HepG2 (cell line): ENCODE results near the gene ALDH3A2. TPM values are rescaled to one million over a fixed set of nuclear protein-coding genes. Genes with fewer than 3 reads are reported as not detected.

Experiments used
- HOXA5 ChIP-seq: sonication (generic); formaldehyde crosslinking; IDR thresholded peaks from 2 replicates; pipeline ENCODE4 v1.4.0; 2020; ENCODE audit warnings: missing genetic modification reagents
- PCBP1 ChIP-seq: fragments of 200-400 bp; formaldehyde crosslinking; IDR thresholded peaks from 2 replicates; pipeline ENCODE4 v1.6.1; 2017; ENCODE audit warnings: mild to moderate bottlenecking, low read depth, low read length, borderline replicate concordance
- PHB2 ChIP-seq: fragments of 450-650 bp; IDR thresholded peaks from 2 replicates; pipeline ENCODE4 v1.6.1; 2018; ENCODE audit not compliant: partially characterized antibody
- PTBP1 ChIP-seq: fragments of 200-400 bp; formaldehyde crosslinking; IDR thresholded peaks from 2 replicates; pipeline ENCODE4 v1.6.1; 2018; ENCODE audit warnings: low read length, low read depth; ENCODE audit not compliant: poor library complexity, severe bottlenecking
- SSRP1 ChIP-seq: IDR thresholded peaks from 2 replicates; pipeline ENCODE4 v1.6.1; 2016; ENCODE audit warnings: control low read depth
- ZBTB8A ChIP-seq: sonication (generic); formaldehyde crosslinking; IDR thresholded peaks from 2 replicates; pipeline ENCODE4 v1.4.0; 2020; ENCODE audit warnings: mild to moderate bottlenecking, low read depth, missing genetic modification reagents, borderline replicate concordance
- ZEB1 ChIP-seq: IDR thresholded peaks from 2 replicates; pipeline ENCODE4 v1.6.1; 2012; ENCODE audit warnings: mild to moderate bottlenecking, low read depth, inconsistent platforms; ENCODE audit not compliant: insufficient replicate concordance
- ZMYM4 ChIP-seq: sonication (generic); formaldehyde crosslinking; IDR thresholded peaks from 2 replicates; pipeline ENCODE4 v1.8.1; 2023; ENCODE audit warnings: mild to moderate bottlenecking, missing genetic modification reagents
- ZNF501 ChIP-seq: sonication (generic); formaldehyde crosslinking; IDR thresholded peaks from 2 replicates; pipeline ENCODE4 v1.5.1; 2020; ENCODE audit warnings: mild to moderate bottlenecking, moderate library complexity, missing genetic modification reagents
- ZNF652 ChIP-seq: IDR thresholded peaks from 2 replicates; pipeline ENCODE4 v1.6.1; 2016; ENCODE audit warnings: low read depth, borderline replicate concordance
- ZNF660 ChIP-seq: sonication (generic); formaldehyde crosslinking; IDR thresholded peaks from 2 replicates; pipeline ENCODE4 v1.5.1; 2020; ENCODE audit warnings: mild to moderate bottlenecking, low read depth, missing genetic modification reagents, borderline replicate concordance
- ZNF740 ChIP-seq: sonication (generic); formaldehyde crosslinking; IDR thresholded peaks from 2 replicates; pipeline ENCODE4 v1.4.0; 2020; ENCODE audit warnings: missing genetic modification reagents
- polyA plus RNA-seq, 8 experiments: library from polyadenylated mRNA; depleted of rRNA in 3 of 8; stranded (reverse) in 7 of 8; unstranded in 1 of 8; fragments of >200 nt; fragmentation: Illumina TruSeq in 4 of 8; extraction: Trizol in 4 of 8; gene quantifications; 2 replicates each; pipeline versions ENCODE4 v1.2.1 to v1.2.3, GENCODE V29; 2011 to 2016; ENCODE audit warnings: low read depth in 4 of 8, missing spikeins in 1 of 8, mixed read lengths in 1 of 8; ENCODE audit not compliant: insufficient read depth in 1 of 8
- total RNA-seq, 5 experiments: library from RNA; depleted of rRNA; stranded (reverse); fragments of >200 nt; fragmentation: Illumina TruSeq; extraction: Trizol; gene quantifications; 2 replicates each; pipeline ENCODE4 v1.2.3, GENCODE V29; 2016; ENCODE audit warnings: low read depth in 1 of 5
- TF ChIP-seq, protein P1 (sequence below): sonication (generic); formaldehyde crosslinking; conservative IDR thresholded peaks from 2 replicates; pipeline ENCODE4 v1.4.0; 2020; ENCODE audit warnings: missing genetic modification reagents
- TF ChIP-seq, protein P2 (sequence below): sonication (generic); formaldehyde crosslinking; conservative IDR thresholded peaks from 2 replicates; pipeline ENCODE4 v1.8.1; 2023; ENCODE audit warnings: missing genetic modification reagents
- TF ChIP-seq, protein P3 (sequence below): sonication (generic); formaldehyde crosslinking; IDR thresholded peaks from 2 replicates; pipeline ENCODE4 v1.4.0; 2020; ENCODE audit warnings: mild to moderate bottlenecking, missing genetic modification reagents

ALDH3A2 gene
- total and polyA plus RNA-seq, 2 of the 13 experiments (the other 11 are each of a cell fraction or from before 2014, with no cell fraction given), result 80.8 to 180 TPM

DNA sequence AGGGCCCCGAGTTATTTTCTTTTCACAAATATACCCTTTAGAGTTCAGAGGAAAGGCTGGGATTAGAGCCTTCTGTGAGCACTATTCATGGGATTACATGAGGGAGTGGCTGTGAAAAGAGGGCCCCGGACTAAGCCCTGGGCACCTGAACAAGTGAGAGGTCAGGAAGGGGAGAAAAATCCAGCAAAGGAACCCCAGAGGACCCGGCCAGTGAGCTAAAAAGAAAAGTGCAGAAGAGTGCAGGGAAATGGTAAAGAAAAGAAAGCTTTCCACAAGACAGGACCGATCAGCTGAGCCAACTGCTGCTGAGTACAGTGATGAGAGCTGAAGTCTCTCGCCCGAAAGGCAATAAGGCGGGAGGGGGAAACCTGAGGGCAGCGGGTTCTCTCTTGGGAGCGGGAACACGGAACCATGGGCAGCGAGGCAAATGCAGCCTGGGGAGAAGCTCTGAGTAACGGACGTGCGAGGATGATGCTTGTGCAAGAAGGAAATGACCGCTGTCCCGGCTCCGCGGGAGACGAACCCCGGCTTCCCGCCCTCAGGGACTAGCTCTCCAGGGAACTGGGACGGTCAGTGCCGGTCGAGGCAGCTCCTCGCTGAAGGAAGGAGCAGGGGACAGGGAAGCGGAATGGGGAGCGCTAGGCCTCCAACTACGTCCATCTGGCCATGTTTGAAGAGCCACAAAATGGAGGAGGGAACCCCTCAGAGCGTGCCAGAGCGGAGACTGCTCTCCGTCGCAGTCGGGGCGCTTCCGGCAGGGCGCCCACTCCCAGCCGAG is 665 bp upstream of the ALDH3A2 start (continued):
- TF ChIP-seq ZNF740 (CRISPR knock-in tag) (no peak), ZBTB8A (CRISPR knock-in tag) (peak; percentile 70; the same call in 1 of the 2 replicates), HOXA5 (no peak), ZNF660 (no peak), PCBP1 (no peak), ZNF652 (no peak), ZEB1 (peak; percentile 8), ZNF501 (CRISPR knock-in tag) (no peak), PTBP1 (peak; percentile 21), PHB2 (no peak), SSRP1 (no peak), ZMYM4 (no peak)
- TF ChIP-seq, protein P1, sequence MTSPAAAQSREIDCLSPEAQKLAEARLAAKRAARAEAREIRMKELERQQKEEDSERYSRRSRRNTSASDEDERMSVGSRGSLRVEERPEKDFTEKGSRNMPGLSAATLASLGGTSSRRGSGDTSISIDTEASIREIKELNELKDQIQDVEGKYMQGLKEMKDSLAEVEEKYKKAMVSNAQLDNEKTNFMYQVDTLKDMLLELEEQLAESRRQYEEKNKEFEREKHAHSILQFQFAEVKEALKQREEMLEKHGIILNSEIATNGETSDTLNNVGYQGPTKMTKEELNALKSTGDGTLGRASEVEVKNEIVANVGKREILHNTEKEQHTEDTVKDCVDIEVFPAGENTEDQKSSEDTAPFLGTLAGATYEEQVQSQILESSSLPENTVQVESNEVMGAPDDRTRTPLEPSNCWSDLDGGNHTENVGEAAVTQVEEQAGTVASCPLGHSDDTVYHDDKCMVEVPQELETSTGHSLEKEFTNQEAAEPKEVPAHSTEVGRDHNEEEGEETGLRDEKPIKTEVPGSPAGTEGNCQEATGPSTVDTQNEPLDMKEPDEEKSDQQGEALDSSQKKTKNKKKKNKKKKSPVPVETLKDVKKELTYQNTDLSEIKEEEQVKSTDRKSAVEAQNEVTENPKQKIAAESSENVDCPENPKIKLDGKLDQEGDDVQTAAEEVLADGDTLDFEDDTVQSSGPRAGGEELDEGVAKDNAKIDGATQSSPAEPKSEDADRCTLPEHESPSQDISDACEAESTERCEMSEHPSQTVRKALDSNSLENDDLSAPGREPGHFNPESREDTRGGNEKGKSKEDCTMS (CRISPR knock-in tag), result no peak
- TF ChIP-seq, protein P2, sequence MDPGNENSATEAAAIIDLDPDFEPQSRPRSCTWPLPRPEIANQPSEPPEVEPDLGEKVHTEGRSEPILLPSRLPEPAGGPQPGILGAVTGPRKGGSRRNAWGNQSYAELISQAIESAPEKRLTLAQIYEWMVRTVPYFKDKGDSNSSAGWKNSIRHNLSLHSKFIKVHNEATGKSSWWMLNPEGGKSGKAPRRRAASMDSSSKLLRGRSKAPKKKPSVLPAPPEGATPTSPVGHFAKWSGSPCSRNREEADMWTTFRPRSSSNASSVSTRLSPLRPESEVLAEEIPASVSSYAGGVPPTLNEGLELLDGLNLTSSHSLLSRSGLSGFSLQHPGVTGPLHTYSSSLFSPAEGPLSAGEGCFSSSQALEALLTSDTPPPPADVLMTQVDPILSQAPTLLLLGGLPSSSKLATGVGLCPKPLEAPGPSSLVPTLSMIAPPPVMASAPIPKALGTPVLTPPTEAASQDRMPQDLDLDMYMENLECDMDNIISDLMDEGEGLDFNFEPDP (CRISPR knock-in tag), result 0 out of 2 replicates have a peak, but pooled peaks have one; percentile 31
- TF ChIP-seq, protein P3, sequence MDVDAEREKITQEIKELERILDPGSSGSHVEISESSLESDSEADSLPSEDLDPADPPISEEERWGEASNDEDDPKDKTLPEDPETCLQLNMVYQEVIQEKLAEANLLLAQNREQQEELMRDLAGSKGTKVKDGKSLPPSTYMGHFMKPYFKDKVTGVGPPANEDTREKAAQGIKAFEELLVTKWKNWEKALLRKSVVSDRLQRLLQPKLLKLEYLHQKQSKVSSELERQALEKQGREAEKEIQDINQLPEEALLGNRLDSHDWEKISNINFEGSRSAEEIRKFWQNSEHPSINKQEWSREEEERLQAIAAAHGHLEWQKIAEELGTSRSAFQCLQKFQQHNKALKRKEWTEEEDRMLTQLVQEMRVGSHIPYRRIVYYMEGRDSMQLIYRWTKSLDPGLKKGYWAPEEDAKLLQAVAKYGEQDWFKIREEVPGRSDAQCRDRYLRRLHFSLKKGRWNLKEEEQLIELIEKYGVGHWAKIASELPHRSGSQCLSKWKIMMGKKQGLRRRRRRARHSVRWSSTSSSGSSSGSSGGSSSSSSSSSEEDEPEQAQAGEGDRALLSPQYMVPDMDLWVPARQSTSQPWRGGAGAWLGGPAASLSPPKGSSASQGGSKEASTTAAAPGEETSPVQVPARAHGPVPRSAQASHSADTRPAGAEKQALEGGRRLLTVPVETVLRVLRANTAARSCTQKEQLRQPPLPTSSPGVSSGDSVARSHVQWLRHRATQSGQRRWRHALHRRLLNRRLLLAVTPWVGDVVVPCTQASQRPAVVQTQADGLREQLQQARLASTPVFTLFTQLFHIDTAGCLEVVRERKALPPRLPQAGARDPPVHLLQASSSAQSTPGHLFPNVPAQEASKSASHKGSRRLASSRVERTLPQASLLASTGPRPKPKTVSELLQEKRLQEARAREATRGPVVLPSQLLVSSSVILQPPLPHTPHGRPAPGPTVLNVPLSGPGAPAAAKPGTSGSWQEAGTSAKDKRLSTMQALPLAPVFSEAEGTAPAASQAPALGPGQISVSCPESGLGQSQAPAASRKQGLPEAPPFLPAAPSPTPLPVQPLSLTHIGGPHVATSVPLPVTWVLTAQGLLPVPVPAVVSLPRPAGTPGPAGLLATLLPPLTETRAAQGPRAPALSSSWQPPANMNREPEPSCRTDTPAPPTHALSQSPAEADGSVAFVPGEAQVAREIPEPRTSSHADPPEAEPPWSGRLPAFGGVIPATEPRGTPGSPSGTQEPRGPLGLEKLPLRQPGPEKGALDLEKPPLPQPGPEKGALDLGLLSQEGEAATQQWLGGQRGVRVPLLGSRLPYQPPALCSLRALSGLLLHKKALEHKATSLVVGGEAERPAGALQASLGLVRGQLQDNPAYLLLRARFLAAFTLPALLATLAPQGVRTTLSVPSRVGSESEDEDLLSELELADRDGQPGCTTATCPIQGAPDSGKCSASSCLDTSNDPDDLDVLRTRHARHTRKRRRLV (CRISPR knock-in tag), result no peak
